ENCODE results near the gene PPP2R2B.
A peak's percentile ranks its signal among the peaks of the same experiment; 100 is the strongest.

The PPP2R2B gene

GRCh38 chr5:146778795-146779194 is 99.8 kb downstream of the PPP2R2B start:
- no peak for DNase-seq

GRCh38 chr5:146778261-146778660 is 100.3 kb downstream of the PPP2R2B start:
- no peak for DNase-seq

GRCh38 chr5:146772881-146773466 is 105.6 kb downstream of the PPP2R2B start:
- DNase-seq: no peak

- DNase-seq: no peak
Observed at GRCh38 chr5:146770980-146771379, 107.6 kb downstream of the PPP2R2B start.

- no peak for DNase-seq
Observed at GRCh38 chr5:146770546-146770945, 108.0 kb downstream of the PPP2R2B start.

GRCh38 chr5:146767534-146767933 is 111.0 kb downstream of the PPP2R2B start:
- DNase-seq: no peak

GRCh38 chr5:146766013-146766412 is 112.5 kb downstream of the PPP2R2B start:
- no peak for DNase-seq

- DNase-seq: no peak
Observed at GRCh38 chr5:146765089-146765832, 113.3 kb downstream of the PPP2R2B start.

- DNase-seq: no peak
Observed at GRCh38 chr5:146762830-146763229, 115.7 kb downstream of the PPP2R2B start.

GRCh38 chr5:146761811-146762210 is 116.7 kb downstream of the PPP2R2B start:
- no peak for DNase-seq

GRCh38 chr5:146758938-146759337 is 119.6 kb downstream of the PPP2R2B start:
- DNase-seq: no peak

- no peak for DNase-seq
Observed at GRCh38 chr5:146758076-146758475, 120.5 kb downstream of the PPP2R2B start.

- no peak for DNase-seq
Observed at GRCh38 chr5:146756546-146756945, 122.0 kb downstream of the PPP2R2B start.

- no peak for DNase-seq
Observed at GRCh38 chr5:146755793-146756192, 122.8 kb downstream of the PPP2R2B start.

GRCh38 chr5:146754621-146755020 is 123.9 kb downstream of the PPP2R2B start:
- no peak for DNase-seq

- no peak for DNase-seq
Observed at GRCh38 chr5:146753641-146754040, 124.9 kb downstream of the PPP2R2B start.

- peak in 2 of 4 experiments; percentile 2 to 9 for DNase-seq
Observed at GRCh38 chr5:146751781-146752401, 126.7 kb downstream of the PPP2R2B start.

GRCh38 chr5:146751054-146751453 is 127.5 kb downstream of the PPP2R2B start:
- DNase-seq: no peak

- no peak for DNase-seq
Observed at GRCh38 chr5:146748533-146748932, 130.0 kb downstream of the PPP2R2B start.

GRCh38 chr5:146745931-146746577 is 132.5 kb downstream of the PPP2R2B start:
- DNase-seq: no peak

GRCh38 chr5:146744068-146744745 is 134.3 kb downstream of the PPP2R2B start:
- DNase-seq: no peak

- DNase-seq: no peak
Observed at GRCh38 chr5:146734936-146735577, 143.5 kb downstream of the PPP2R2B start.

- no peak for DNase-seq
Observed at GRCh38 chr5:146732962-146733361, 145.6 kb downstream of the PPP2R2B start.
